Right forelimb (tissue), 1 donor: ENCODE data around the gene EXOC6.

ENCODE experiments used
- DNase-seq: peaks from one replicate; pipeline ENCODE4 v3.0.0-alpha.2; 2018

Gene EXOC6

DNA sequence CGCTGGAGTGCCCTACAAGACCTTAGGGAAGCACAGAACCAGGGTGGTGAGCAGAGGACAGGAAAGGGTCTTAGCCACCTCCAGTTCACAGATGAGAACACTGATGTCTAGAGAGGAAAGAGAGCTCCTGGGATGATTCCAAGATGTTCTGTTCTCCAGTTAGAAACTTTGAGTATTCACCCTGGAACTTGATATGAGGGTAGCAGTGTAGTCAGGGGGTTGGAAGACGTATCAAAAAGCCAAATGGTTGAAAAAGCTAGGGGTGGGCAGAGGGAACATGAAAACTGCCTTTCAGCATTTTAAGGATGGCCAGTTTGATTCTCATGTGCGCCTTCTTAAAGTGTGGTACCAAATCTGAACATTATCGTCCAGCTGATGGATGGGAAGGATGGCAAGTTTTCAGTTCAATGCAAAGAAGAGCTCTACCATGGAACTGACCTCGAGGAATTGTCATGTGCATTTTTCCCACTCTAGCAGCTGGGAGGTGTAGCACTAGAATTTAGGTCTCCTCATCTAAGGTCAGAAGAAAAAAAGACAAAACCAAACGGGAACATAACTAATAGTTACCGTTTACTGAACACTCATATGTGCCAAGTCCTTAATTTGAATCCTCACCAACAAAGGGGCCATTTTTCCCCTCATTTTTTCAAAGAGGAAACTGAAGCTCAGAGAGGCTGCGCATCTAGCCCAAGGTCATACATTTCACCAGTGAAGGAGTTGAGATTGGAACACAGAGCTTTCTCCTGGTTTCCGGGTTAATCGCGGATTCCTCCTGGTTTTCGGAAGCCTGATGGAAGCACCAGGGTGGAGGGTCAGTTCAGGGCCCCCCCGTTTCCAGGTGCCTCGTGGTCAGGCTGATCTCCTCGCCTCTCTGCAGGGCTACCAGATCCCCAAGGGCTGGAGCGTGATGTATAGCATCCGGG lies 219.4 kb downstream of the EXOC6 start:
- no peak for DNase-seq

DNA sequence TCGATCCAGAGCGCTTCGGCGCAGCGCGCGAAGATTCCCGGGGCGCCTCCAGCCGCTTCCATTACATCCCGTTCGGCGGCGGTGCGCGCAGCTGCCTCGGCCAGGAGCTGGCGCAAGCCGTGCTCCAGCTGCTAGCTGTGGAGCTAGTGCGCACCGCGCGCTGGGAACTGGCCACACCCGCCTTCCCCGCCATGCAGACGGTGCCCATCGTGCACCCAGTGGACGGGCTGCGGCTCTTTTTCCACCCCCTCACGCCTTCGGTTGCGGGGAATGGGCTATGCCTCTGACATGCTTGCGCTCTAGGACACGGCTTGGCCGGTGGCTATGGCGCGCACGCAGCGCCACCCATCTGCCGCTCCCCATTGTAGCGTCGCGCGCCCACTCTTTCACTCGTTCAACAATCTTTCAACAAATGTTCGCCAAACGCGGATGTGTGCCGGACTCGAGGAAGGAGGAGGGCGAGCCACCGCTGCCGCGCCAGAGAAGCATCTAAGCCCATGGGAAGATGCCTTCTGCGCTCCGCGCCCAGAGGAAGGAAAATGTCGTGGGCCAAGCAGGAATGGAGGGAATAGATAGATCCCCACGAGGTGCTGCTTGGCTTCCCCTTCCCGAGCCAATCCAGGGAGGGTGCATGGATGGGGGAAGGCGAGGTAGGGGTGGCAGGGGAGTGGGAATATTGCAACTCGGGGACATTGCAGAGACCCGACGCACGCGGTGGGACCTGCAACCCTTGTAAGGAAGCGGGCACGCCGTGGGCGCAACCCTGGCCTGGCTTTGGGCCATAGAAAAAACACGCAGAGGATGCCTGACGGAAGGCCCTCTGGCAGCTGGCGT lies 220.3 kb downstream of the EXOC6 start:
- no peak for DNase-seq

DNA sequence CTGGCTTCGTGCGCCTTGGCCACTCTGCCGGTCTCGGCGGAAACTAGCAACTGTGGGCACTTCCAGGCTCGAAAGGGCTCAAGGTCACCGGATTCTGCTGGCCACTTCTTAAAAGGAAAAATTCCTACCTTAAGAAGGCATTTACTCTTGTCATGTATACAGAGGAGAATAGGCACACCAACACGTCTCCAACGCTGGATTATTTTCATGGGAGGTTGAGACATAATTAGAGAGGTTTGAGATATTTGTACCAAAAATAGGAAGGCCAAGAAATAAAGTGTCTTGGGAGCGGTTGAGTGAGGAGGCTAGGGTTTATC lies 220.9 kb downstream of the EXOC6 start:
- DNase-seq, result no peak

DNA sequence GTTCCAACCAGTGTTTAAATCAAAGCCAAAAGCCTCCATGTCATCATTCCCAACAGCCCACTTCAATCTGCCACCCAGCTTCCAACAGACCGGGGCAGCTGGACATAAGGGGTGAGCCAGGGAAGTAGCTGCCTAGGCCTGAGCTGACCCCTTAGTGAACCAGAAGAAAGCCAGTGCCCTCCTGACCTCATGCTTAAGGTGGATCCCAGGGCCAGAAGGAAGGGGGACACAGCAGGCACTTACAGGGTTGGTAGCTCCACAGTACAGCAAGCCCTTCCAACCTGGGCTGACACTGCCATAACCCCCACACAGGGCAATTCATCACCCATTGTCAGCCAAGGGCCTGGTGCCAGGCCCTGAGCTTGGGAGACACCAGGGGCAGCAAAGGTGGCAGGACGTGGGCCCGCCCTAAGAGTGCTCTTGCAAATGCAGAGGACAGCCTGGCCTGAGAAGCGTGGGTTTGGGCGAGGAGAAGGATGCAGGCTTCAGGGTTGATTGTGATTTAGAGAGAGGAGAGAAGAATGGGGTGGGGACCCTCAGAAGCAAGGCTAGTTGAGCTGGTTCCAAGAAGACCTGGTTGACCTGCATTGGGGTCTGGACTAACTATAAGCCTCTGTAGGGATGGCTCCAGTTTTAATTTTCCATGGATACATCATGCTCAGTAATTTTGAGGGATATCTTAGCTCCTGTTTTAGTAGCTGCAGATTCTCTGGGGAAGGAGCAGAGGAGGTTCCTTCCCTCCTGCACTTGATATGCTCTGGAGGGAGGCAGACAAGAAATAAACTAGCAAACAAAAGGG lies 222.3 kb downstream of the EXOC6 start:
- no peak for DNase-seq

DNA sequence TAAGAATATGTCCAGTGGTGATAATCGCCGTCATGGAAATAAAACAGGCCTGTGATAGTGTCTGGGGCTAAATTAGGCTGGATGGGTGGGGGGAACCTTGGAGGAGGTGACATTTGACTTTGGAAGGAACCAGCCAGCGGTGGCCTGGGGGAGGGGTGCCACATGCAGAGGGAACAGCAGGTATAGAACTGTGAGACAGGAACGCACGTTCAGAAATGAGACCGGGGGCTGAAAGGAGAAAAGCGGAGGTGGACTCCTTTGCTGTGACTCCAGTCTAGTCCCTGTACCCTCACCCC lies 222.8 kb downstream of the EXOC6 start:
- no peak for DNase-seq

DNA sequence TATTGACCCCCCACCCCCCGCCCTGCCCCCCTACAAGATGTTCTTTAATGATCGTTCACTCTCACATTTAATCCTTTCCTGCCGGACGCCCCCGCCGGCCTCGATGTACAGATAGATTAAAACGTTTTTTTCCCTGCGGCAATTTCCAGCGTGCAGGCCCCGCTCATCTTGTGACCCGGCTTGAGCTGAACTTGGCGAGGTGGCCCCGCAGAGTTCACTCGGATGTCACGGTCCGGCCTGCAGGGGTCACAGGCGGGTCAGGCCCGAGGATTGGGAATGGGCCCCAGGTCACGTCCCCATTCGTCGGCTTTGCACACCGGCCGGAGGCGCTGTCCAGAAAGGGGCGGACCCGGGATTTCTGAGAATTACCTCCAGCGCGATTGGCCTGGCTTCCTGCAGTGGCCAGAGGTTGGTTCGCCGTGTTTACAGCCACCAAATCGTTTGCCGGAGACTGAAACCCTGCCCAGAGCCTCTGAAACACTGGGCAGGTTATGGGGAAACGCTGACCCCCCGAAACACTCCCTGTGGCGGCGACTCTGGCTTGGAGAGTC lies 223.4 kb downstream of the EXOC6 start:
- no peak for DNase-seq

DNA sequence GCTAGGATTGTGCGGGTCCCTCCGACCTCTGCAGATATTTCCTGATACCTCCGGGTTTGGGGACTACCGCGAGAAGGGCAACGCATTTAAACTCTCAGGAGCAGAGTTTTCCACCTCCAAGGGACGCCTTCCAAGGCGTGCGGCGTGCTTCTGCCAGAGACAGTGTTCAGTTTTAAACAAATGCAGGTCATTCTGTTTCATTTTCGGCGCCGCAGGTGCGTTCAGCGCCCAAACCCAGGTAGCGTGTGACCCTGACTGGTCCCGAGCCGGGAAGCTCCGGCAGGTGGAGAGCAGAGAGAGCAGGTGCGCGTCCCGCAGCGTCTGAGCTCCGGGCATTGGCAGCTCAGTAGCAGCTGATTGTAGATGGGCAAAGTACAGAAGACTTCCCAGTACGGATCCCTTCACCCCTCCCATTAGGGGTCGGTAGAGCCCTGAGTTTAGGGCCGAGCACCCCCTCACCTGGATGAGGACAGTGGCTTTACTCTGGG lies 223.9 kb downstream of the EXOC6 start:
- DNase-seq, result no peak

DNA sequence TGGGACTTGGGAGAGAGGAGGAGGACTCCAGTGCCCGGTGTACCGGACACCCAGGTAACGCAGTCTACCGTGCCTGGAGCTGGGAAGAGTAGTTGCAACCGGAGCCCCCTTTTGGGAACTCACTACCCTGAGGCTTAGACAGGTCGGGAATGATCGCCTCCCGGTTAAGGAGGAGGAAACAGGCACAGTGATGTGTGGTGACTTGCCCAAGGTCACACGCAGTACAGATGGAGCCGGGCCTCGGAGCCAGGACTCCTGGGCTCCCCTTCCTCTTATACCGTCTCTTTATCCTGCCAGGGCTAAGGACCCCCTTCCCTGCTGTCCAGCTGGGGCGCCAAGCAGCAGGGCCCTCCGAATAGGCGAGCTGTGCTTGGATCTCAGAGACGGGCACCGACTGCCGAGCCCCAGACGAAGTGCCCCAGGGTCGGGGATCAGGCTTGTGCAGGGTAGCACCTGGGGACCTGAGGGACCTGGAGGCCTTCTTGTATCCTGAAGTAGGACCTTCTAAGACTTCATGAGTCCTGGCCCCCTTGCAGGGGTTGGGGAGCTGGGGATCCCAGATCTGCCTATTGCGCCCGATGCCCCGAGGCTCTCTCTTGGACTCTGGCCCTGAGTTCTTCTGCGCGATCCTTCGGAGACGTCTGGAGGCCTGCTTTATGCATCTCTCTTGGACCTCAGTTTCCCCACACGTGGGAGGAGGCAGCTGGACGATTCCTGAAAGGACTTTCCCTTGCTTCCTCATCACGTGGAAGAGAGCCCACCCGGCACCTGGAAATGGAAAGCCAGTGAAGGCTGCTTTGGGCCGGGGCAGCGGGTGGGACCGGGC lies 224.6 kb downstream of the EXOC6 start:
- DNase-seq, result no peak

DNA sequence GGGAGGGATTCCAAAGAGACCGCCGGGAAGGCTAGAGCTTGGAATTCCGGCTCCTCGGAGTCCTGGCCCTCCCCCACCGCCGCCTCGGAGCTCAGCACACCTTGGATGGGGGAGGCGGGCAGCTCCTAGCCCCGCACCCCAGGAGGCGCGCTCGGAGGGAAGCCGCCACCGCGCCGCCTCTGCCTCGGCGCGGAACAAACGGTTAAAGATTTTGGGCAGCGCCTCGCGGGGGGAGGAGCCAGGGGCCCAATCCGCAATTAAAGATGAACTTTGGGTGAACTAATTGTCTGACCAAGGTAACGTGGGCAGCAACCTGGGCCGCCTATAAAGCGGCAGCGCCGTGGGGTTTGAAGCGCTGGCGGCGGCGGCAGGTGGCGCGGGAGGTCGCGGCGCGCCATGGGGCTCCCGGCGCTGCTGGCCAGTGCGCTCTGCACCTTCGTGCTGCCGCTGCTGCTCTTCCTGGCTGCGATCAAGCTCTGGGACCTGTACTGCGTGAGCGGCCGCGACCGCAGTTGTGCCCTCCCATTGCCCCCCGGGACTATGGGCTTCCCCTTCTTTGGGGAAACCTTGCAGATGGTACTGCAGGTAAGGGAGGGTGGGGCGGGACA lies 225.3 kb downstream of the EXOC6 start, which contains the start of gene CYP26A1:
Gene CYP26A1, plus strand, starts transcription at position 355 of the 608 bp plus-strand sequence. Its CDS starts 42 bp downstream, at position 397.
- DNase-seq, result no peak

DNA sequence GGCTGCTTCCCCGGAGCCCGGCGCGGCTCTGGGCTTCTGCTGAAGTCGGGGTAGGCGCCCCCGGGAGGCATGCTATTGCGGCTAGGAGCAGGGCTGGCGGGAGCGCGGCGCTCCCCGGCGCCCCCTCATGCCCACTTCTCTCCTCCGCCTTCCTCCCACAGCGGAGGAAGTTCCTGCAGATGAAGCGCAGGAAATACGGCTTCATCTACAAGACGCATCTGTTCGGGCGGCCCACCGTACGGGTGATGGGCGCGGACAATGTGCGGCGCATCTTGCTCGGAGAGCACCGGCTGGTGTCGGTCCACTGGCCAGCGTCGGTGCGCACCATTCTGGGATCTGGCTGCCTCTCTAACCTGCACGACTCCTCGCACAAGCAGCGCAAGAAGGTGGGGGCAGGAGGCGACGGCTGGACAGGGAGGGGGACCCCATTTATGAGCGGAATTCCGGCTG lies 225.9 kb downstream of the EXOC6 start:
- DNase-seq, result no peak

DNA sequence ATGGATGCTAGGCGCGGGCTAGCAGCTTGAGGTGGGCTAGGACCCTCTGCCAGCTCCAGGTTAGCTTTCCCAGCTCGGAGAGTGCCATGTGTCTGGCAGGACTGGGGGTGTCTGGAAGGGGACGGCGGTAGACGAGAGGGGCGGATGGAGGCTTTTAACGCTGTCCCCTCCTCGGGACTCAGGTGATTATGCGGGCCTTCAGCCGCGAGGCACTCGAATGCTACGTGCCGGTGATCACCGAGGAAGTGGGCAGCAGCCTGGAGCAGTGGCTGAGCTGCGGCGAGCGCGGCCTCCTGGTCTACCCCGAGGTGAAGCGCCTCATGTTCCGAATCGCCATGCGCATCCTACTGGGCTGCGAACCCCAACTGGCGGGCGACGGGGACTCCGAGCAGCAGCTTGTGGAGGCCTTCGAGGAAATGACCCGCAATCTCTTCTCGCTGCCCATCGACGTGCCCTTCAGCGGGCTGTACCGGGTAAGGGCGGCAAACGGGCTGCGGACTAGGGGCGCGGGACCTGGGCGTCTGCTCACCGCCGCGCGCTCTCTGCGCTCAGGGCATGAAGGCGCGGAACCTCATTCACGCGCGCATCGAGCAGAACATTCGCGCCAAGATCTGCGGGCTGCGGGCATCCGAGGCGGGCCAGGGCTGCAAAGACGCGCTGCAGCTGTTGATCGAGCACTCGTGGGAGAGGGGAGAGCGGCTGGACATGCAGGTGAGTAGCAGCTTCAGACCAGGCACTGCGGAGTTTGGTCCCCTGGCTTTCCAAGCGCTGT lies 226.5 kb downstream of the EXOC6 start:
- DNase-seq, result no peak

DNA sequence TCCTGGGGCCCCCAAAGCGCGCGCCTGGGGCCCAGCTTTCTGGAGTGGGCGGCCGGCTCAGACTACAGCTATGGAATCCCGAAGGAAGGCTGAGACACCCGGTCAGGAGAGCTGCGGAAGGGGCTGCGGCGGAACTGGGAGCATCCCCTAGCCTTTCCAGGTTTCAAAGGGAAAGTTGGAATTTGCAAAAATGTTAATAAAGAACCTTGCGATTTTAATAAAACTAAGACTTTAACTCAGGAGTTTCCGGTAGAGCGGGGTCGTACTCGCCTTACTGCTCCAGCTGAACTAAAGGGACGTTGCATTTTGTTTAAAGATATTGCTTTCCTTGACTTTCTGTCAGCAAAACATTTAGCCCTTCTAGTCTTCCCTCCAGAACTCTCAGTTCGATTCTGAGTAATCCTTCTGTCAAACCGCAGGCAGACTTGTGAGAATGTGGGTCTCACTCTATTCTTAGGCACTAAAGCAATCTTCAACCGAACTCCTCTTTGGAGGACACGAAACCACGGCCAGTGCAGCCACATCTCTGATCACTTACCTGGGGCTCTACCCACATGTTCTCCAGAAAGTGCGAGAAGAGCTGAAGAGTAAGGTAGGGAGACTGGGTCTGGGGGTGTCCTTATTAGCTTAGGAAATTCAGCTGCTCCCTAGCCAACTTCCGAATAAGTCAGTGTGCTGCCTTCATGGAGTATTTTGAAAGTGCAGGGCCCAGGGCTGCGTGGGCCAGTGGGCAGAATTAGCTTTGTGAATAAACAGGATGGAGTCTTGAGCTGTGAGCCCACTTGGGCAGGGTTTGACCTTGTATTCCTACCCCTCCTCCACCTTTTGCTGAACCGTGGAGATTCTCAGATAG lies 227.3 kb downstream of the EXOC6 start:
- DNase-seq, result no peak

DNA sequence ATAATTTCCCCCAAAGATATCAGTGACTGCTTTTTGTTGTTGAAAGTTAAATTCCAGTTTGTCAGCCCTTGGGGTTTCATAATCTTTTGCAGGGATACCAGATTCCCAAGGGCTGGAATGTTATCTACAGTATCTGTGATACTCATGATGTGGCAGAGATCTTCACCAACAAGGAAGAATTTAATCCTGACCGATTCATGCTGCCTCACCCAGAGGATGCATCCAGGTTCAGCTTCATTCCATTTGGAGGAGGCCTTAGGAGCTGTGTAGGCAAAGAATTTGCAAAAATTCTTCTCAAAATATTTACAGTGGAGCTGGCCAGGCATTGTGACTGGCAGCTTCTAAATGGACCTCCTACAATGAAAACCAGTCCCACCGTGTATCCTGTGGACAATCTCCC lies 228.6 kb downstream of the EXOC6 start:
- no peak for DNase-seq

DNA sequence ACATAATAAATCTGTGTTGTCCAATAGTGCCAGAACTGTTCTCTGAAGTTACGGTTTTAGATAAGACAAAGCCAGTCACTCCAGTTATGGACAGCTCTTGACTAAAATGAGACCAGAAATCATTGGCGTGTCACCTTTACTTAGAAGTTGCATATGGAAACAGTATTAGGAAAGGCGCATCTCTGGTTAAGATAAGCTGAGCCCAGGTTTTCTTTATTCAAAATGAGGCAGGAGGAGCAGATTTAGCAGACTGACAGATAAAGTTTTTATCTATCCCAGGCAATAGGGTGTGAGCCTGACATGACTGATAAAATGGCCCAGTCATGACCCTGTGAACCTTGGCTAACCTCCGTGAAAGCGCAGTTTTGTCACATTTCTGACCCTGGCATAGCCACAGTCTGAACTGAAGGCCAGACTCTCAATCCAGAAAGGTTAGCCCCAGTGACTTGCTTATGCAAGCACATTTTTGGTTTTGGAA lies 229.6 kb downstream of the EXOC6 start:
- DNase-seq, result no peak

DNA sequence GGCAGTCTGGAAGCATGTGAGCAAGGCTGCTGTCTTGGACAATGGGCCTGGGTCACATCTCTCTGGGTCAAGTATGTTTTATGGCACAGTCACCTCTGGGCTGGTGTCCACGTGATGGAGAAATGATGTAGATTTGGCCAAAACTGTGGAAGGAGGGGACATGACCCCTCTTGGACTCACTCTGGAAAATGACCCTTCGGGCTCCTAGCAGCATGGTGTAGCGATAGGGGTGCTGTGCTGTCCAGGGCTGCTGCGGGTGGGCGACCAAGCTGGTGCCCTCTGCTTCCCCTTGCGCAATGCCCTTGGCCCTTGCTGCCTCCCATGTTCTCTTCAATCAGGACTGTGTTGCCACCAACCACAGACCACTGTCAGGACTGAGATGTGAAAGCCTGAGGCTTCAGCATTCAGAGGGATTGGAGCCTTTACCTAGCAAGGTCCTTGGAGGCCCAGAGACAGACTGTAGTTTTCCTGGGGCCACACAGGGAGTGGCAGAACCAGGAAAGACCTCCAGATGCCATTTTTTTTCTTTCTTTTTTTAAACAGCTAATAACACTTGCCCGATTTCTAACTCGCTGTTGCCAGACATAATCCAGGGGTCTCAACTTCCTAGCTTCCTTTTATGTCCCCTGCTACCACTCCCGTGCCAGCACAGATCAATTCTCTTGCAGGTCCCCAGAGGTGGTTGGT lies 231.5 kb downstream of the EXOC6 start:
- no peak for DNase-seq

DNA sequence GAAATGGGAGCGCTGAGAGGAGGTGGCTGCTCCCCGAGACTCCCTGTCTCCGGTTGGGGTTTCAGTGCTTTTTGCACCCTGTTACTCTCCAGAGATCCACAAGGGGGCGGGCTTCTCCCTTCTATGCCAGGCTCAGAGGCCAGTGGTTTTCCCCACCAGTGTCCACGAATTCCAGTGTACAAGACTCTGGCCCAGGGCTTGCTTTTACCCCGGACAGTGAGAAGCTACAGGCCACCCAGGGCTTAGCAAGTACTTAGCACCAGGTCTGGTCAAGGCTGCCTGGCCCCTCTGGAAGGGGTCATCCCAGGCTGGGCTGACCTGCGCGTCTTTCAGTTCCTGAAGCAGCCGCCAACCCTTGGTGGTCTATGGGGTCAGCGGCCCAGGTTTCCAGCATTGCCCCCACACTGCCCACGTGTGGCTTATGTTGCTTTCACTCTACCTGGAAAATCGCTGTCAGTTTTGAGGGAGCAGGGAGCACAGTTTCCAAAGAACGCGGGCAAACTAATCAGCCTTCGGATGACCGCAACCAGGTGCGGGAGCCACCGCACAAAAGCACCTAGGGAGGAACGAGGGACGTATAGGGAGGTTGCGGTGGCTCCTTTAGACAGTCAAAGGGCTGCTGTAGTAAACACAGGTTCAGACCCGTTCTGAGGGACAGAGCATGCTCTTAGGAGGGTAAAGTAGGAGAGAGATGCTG lies 232.2 kb downstream of the EXOC6 start:
- DNase-seq, result peak; percentile 75

DNA sequence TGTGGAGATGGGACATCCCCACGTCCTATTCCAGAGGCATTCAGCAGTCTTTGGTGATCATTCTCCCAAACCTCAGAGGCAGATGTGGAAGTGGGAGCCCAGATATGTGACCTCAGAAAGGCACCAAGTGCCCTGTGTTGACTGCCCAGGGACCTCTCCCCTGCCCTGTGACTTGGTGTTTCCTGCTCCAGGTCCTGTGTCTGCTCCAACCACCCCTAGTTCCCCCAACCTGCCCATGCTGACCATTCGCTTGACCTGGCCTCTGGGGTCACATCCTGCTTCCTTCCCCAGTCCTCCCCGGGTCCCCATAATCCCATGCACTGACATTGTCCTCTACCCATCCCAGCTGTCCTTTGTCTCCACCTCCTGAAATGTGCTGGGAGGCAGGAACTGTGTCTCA lies 233.0 kb downstream of the EXOC6 start:
- DNase-seq, result no peak

DNA sequence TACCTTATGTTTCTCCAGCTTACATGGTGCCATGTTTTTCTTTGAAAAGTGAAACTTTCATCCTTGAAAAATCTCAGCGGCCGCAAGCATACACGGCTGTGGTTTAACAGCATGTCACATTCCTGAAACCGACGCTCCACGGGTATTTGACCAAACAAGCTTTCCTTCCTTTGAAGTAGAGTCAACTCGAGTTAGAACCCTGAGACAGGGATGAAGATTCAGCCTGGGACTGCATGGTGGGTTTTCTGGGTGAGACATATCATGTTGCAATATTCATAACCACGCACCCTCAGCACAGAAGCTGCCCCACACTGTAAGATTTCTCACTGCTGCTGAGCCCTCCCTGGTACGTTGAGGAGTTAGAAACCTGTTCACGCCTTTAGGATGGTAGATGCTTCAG lies 233.5 kb downstream of the EXOC6 start:
- DNase-seq, result no peak
